ENCODE measurements around the gene MREG.

DNA sequence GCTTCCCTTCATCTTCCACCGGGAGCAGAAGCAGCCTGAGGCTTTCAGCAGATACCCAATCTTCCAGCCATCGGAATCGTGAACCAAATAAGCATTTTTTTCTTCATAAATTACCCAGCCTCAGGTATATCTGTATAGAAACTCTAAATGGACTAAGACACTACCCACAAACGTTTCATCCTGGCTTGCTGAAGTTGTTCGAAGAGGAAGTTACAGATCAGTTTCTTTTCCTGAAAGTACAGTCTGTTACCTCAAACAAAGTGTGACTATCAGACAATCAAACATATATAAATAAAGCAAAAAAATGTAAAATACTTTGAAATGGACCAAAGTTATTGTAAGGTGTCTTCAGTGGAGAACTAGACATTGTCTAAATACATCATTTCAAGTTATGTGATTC, 97.9 kb downstream of the MREG start:
- TF ChIP-seq, protein P1, sequence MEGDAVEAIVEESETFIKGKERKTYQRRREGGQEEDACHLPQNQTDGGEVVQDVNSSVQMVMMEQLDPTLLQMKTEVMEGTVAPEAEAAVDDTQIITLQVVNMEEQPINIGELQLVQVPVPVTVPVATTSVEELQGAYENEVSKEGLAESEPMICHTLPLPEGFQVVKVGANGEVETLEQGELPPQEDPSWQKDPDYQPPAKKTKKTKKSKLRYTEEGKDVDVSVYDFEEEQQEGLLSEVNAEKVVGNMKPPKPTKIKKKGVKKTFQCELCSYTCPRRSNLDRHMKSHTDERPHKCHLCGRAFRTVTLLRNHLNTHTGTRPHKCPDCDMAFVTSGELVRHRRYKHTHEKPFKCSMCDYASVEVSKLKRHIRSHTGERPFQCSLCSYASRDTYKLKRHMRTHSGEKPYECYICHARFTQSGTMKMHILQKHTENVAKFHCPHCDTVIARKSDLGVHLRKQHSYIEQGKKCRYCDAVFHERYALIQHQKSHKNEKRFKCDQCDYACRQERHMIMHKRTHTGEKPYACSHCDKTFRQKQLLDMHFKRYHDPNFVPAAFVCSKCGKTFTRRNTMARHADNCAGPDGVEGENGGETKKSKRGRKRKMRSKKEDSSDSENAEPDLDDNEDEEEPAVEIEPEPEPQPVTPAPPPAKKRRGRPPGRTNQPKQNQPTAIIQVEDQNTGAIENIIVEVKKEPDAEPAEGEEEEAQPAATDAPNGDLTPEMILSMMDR (IDR thresholded peaks at IDR 0.05): no peak
- TF ChIP-seq POLR2A (IDR thresholded peaks at IDR 0.05): no peak
